T-helper 2 cell (primary cell): ENCODE data around the gene COPRS.
A peak's percentile ranks its signal among the peaks of the same experiment; 100 is the strongest.

Experiments used
- DNase-seq, 5 experiments: peaks; one replicate each; pipeline versions ENCODE4 v3.0.0 to v3.0.0-alpha.2; 2012 to 2022
- total RNA-seq, 2 donors: gene quantifications; one replicate each; lab custom pipeline; 2026; lab: John Stamatoyannopoulos, UW

The COPRS gene
- 3.1 to 4.2 reads per million in 2 donors for total RNA-seq

- peak; percentile 54 to 84 (median 74) for DNase-seq
Observed at GRCh38 chr17:31858642-31859486, at the start of gene COPRS. TSS of gene COPRS (minus strand) at chr17:31859244. CDS start at chr17:31859199, 45 bp downstream.

- DNase-seq: no peak
Observed at GRCh38 chr17:31908386-31908785, 49.3 kb upstream of the COPRS start.

- no peak for DNase-seq
Observed at GRCh38 chr17:31907342-31907962, 48.4 kb upstream of the COPRS start.

GRCh38 chr17:31903401-31903800 lies 44.4 kb upstream of the COPRS start:
- no peak for DNase-seq

- peak in 1 of 5 experiments; percentile 68 for DNase-seq
Observed at GRCh38 chr17:31902693-31903092, 43.6 kb upstream of the COPRS start.

- DNase-seq: peak in 1 of 5 experiments; percentile 18
Observed at GRCh38 chr17:31900877-31901276, 41.8 kb upstream of the COPRS start.

- no peak for DNase-seq
Observed at GRCh38 chr17:31888124-31888523, 29.1 kb upstream of the COPRS start.

- DNase-seq: no peak
Observed at GRCh38 chr17:31882571-31882970, 23.5 kb upstream of the COPRS start.

GRCh38 chr17:31880311-31880710 lies 21.3 kb upstream of the COPRS start:
- DNase-seq: no peak

- DNase-seq: no peak
Observed at GRCh38 chr17:31878703-31879073, 19.6 kb upstream of the COPRS start.

- DNase-seq: peak in 1 of 5 experiments; percentile 18
Observed at GRCh38 chr17:31877911-31878702, 19.1 kb upstream of the COPRS start.

GRCh38 chr17:31877341-31877740 lies 18.3 kb upstream of the COPRS start:
- DNase-seq: no peak

GRCh38 chr17:31875081-31875480 lies 16.0 kb upstream of the COPRS start:
- no peak for DNase-seq

GRCh38 chr17:31869797-31870568 lies 10.9 kb upstream of the COPRS start:
- DNase-seq: peak in 1 of 5 experiments; percentile 32

- DNase-seq: no peak
Observed at GRCh38 chr17:31869031-31869430, 10.0 kb upstream of the COPRS start.

- DNase-seq: no peak
Observed at GRCh38 chr17:31859487-31860008, 504 bp upstream of the COPRS start.

- DNase-seq: no peak
Observed at GRCh38 chr17:31857920-31858641, 963 bp downstream of the COPRS start.

- no peak for DNase-seq
Observed at GRCh38 chr17:31856750-31857149, 2.3 kb downstream of the COPRS start.

GRCh38 chr17:31854672-31855071 lies 4.4 kb downstream of the COPRS start:
- DNase-seq: no peak

GRCh38 chr17:31853911-31854470 lies 5.1 kb downstream of the COPRS start:
- DNase-seq: no peak

GRCh38 chr17:31845291-31845690 lies 13.8 kb downstream of the COPRS start:
- DNase-seq: no peak
